VCaP (cell line): Measurements from ENCODE around the gene BICRA.

ENCODE experiments used
- H3K27ac ChIP-seq: fragments of 450-650 bp; 2 replicates; pipeline ENCODE4 v1.5.1; 2017
- TF ChIP-seq, protein P1 (sequence below): fragments of 450-650 bp; conservative IDR thresholded peaks from 2 replicates; pipeline ENCODE4 v1.5.1; 2017; ENCODE audit warnings: mild to moderate bottlenecking, moderate library complexity

The BICRA gene

GRCh38 chr19:47593860-47594259 lies 15.1 kb upstream of the BICRA start:
- TF ChIP-seq, protein P1, sequence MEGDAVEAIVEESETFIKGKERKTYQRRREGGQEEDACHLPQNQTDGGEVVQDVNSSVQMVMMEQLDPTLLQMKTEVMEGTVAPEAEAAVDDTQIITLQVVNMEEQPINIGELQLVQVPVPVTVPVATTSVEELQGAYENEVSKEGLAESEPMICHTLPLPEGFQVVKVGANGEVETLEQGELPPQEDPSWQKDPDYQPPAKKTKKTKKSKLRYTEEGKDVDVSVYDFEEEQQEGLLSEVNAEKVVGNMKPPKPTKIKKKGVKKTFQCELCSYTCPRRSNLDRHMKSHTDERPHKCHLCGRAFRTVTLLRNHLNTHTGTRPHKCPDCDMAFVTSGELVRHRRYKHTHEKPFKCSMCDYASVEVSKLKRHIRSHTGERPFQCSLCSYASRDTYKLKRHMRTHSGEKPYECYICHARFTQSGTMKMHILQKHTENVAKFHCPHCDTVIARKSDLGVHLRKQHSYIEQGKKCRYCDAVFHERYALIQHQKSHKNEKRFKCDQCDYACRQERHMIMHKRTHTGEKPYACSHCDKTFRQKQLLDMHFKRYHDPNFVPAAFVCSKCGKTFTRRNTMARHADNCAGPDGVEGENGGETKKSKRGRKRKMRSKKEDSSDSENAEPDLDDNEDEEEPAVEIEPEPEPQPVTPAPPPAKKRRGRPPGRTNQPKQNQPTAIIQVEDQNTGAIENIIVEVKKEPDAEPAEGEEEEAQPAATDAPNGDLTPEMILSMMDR: no peak
- H3K27ac ChIP-seq: no peak overlapping the region

- TF ChIP-seq, protein P1: no peak
- no peak overlapping the region for H3K27ac ChIP-seq
Observed at GRCh38 chr19:47595944-47596343, 13.0 kb upstream of the BICRA start.

- TF ChIP-seq, protein P1: no peak
- no peak overlapping the region for H3K27ac ChIP-seq
Observed at GRCh38 chr19:47598407-47599349, 10.3 kb upstream of the BICRA start.

DNA sequence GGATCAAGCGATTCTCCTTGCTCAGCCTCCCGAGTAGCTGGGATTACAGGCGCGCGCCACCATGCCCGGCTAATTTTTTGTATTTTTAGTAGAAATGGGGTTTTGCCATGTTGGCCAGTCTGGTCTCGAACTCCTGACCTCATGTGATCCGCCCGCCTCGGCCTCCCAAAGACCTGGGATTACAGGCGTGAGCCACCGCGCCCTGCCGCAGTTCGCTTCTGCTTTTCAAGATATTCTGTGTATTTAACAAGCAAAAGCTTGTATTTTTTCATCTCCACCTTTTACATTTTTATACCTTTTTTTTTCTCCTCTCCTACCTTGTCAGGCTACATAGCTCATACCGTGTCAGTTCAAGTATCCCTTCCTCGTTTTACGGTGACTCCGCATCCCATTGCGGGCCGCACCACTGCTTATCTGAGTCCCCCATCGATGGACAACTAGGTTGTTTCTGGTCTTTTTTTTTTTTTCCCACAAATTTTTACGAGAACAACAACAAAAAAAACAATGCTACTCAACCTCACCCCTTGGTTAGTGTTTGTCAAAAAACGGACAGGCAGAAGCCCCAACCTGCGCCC lies 9.2 kb upstream of the BICRA start:
- peak overlapping the region; percentile 86 for H3K27ac ChIP-seq

GRCh38 chr19:47600246-47601179 lies 8.4 kb upstream of the BICRA start:
- H3K27ac ChIP-seq: peak overlapping the region; percentile 86
- TF ChIP-seq, protein P1: no peak; the same call in 1 of the 2 replicates

DNA sequence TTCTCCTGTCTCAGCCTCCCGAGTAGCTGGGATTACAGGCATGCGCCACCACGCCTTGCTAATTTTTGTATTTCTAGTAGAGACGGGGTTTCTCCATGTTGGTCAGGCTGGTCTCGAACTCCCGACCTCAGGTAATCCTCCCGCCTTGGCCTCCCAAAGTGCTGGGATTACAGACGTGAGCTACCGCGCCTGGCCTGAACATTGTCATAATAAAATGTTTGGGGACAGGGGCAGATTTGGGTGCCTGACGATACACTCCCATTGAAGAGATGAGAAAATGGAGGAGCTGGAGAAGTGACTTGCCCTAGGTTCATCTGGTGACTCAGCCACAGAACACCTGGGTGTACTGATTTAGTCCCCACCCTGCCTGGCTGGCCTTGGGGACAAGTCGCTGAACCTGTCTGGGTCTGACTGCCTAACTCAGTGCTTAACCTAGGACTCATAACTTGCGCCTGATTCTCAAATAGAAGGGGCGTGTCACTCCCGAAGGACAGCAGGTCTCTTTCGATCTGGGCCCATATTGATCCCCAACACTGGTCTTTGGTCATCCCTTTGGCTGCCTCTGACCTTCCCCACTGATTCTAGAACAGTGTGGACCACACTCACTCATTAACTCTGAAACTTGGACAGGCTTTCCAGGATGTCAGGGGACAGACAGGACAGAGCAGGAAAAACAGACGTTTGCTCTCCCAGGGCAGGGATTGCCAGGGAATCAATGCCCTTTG lies 7.6 kb upstream of the BICRA start:
- peak overlapping the region; percentile 86 for H3K27ac ChIP-seq
- TF ChIP-seq, protein P1: no peak

- TF ChIP-seq, protein P1: no peak
- H3K27ac ChIP-seq: no peak overlapping the region
Observed at GRCh38 chr19:47603706-47604565, 5.0 kb upstream of the BICRA start.
